CD4-positive, alpha-beta T cell treated with Interleukin-15 for 1 hour (primary cell): Measurements from ENCODE around the gene ALDH4A1.
"Not testable (repeated sequence)": the region's sequence is repeated elsewhere in the genome, so short reads cannot be mapped to it uniquely, and the experiment has no call there.

Experiments
- DNase-seq: peaks from one replicate; pipeline ENCODE4 v3.0.0-alpha.2; 2020

Gene ALDH4A1

DNA sequence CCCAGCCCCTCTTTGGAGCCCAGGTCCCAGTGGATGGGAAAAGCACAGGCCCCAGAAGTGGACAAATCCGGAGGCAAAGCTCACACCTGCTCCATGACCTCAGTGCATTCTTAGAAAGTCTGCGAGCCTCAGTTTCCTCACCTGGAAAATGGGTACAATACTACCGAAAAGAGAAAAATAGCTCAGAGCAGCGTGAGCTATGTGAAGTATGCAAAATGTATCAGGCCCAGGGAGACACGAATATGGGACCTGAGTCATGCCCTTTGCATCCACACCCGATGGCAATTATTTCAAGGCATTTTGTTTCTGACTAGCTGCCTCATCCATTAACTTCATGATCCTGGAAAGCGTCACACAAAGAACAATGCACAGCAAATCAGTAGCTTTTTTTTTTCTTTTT, 9.2 kb downstream of the ALDH4A1 start:
- no peak for DNase-seq

DNA sequence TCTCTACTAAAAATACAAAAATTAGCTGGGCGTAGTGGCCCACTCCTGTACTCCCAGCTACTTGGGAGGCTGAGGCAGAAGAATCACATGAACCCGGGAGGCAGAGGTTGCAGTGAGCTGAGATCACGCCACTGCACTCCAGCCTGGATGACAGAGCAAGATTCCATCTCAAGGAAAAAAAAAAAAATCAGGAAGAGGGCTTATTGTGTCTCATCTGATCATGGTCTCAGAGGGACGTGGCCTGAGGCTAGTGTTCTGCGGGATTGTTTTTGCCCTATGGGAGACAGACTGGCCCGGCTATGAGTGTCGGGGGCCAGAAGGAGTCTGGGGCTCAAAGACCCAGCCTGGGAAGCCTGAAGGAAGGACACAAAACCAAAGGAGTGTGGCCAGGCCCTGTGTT, 10.5 kb downstream of the ALDH4A1 start:
- DNase-seq = not testable (repeated sequence)

DNA sequence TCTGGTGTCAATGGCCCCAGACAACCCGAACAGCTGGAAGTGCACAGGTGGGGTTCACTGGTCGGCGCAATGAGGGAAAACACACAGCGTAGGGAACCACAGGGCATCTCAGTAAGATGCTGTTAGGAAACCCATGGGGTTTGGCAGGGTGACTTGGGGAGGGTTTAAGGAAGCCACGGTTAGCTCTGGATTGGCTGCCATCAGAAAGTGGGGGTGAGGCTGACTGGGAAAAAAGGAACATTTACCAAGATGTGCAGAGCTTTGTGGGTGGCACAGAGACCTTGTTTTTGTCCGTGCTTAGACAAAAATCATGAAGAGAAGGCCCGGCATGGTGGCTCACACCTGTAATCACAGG, 11.0 kb downstream of the ALDH4A1 start:
- no peak for DNase-seq

DNA sequence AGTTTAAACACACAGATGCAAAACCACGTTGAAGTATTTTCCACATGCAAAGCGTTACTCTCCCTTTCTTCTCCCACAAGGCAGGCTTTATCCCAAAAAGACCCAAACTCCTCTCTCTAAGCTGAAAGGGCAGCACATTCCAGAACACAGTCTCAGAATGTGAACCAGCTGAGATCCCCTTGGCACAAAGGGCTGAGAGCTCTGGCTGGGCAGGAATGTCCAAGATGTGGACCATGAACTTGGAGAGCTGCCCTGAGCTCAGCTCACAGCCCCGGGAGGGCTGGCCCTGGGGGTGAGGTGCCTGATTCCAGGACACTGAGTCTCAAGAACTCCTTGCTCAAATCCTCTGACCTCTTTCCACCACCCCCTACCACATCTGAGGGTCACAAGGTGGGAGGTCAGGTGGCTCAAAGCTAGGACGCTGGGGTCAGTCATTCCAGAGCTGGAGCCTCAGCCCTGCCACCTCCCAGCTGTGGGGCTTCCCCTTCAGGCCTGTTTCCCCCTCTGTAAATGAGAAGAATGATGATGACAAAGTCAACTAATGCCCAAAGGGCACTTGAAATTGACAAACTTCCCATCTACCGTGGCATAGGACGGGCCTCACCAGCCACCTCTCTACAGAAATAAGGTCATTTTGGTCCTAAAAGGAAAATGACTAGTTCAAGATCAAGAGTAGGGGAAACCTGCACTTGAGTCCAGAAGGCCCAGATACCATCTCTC, 11.5 kb downstream of the ALDH4A1 start:
- no peak for DNase-seq

DNA sequence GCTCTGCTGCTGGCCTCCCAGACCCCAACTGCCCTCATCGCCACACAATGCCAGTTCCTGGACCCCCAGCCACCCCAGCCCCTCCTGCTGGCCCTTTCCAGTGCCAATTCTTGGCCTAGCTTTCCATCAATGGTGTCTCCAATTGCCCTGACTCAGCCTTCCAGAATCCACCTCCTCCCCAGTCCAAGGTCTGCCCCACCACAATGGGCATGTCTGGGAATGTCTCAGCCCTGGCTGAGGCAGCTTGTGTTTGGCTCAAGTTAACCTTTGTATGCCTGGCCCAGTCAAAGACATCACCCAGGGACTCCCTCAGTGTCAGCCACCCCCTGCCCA, 16.4 kb downstream of the ALDH4A1 start:
- DNase-seq = no peak

DNA sequence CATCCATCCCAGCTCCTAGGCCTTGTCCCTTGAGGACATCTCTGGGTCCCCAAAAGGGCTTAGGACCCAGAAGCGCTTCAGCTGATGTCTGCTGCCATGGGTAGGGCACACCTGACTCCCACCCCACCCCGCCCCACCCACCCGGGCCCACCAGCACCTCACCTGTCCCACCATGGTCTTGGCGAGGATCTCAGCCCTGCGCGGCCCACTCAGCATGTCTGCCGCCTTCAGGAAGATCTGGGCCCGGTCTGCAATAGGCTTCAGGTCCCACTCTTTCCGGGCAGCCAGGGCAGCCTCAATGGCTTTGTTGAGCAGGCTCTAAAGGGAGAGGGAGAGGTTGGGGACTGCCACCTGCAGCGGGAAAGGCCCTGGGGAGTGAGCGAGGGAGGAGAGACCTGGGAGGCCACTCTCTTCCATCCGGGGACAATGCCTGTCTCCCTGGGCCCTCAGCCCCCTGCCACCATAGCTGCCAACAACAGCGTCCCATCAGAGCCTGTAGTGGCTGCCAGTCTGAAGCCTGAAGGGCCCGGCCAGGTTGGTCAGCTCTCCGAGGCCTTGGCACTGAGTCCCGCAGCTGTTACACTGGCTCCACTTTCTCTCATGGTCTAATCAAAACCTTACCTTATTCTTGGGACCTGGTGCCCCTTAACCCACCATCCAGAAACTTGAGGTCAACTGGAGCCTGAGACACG, 16.9 kb downstream of the ALDH4A1 start:
- DNase-seq = no peak

DNA sequence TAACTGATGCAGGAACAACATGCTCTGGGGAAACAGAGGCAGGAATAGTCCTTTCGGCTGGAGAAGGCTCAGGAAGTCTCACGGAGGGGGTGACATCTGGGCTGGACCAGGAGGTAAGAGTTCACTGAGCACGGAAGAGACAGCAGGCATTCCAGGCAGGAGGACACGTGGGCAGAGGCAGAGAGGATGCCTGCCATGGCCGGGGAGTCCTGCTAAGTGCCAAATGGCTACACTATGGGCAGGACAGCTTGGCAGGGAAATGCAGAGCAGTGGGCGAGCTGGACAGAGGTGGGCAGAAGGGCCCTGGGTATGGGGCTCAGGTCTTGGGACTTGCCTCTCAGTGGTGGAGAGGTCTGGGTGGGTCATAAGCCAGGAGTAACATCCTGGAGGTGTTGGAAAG, 17.6 kb downstream of the ALDH4A1 start:
- no peak for DNase-seq

DNA sequence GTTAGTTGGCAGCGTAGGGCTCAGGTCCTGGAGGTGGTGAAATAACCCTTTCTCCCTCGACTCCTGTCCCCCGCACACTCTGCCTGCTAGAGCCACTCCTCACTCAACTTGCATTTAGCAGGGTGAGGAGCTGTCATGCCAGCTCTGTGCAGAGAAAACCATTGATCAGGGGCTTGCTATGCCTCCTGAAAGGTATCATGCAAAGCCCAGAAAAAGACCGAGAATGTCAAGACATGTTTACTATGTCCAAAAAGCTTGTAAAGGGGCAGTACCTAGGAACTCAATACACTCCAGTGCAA, 18.0 kb downstream of the ALDH4A1 start:
- no peak for DNase-seq

DNA sequence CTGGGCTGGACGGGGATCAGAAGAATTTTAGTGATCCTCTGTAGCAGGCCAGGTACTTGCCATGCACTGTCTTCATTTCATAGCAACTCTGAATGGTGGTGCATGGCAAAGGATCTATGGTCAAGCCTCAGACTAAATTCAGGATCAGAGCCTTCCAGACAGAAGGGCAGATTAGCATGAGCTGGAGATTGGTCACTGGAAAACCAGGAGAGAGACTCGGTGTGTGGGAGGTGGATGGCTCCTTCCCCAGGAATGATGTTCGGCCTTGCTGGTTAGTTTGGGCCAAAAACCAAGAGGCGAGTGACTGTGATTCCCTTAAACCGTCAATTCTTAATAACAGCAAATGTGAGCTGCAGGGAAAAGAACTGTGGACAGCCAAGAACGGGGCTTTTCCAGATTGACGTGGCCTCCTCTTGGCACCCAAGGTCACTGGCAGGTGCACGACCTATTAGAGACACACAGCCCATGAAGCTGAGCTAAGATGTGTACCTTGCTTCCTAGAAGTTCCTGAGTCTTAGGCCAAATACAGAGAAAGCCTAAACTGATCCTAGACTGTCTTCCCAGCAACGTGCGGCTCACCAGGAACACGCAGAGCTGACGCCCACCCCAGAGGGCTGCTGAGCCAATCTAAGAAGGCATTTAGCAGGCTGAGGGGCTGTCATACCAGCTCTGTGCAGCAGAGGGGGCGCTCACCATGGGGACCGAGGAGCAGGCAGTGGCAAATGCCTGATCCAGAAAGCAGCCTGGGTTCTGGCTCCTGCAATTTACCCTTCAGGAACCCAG, 18.5 kb downstream of the ALDH4A1 start:
- DNase-seq = peak; percentile 62

DNA sequence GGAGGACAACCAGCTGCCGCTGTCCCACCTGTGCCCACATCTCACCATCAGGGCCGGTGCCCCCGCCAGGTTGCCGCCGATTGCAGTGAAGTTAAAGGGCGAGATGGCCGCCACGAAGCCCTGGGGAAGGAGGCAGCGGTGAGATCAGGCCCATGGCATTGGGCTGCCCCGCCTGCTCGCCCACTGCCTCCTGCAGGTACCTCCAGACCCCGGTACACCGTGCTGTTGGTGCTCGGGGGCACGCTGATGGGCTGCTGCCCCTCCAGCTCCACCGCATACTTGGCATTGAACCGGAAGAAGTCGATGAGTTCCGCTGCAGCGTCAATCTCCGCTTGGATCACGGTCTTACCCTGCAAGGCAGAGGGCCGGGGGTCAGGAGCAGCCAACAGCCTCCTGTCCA, 19.3 kb downstream of the ALDH4A1 start:
- DNase-seq = no peak

DNA sequence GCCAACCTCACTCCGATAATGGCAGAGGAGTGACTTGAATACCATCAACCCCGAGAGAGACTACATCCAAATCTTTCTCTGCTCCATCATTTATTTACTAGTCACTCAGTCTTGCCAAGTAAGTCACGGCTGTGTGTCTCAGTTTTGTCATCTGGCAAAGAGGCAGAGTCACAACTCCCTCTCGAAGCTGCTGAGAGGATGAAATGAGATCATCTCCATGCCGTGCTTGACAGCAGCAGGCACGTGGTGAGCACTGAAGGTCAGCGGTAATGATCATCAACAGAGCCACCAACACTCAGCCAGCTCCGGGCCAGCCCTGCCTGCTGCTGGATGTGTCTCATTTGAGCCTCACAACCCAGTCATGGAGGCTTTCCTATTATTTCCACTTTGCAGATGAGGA, 19.9 kb downstream of the ALDH4A1 start:
- no peak for DNase-seq

DNA sequence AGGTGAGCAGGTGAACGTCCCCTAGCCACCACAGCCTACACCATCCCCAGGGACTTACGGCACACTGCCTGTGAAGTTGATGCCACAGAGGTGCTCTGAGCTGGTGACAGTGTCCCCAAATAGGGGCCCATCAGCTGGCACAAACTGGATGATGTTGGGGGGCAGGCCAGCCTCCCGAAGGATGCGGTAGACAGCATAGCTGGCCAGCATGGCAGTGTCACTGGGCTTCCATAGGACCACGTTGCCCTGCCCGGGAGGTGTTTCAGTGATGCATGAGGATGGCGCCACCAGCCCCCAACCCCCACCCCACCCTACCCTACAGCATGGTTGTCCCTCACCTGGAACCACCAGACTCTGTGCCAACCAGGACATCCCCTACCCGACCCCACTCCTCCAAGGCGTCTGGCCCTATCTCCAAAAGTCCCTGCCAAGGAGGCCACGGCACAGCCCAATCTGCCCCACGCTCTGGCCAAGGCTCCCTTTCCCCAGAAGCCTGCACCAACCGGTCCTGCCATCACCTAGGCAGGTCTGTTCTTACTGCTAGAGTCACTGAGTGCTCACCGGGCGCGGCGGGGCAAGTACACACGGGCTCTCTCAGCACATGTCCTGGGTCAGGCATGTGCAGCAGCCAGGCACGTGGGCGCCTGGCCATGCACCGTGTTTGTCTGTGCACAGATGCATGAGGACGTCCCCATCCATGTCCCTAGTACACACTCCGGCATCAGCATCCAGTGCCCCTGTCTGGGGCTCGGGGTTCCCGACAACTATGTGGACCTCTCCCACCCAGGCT, 20.5 kb downstream of the ALDH4A1 start:
- no peak for DNase-seq

DNA sequence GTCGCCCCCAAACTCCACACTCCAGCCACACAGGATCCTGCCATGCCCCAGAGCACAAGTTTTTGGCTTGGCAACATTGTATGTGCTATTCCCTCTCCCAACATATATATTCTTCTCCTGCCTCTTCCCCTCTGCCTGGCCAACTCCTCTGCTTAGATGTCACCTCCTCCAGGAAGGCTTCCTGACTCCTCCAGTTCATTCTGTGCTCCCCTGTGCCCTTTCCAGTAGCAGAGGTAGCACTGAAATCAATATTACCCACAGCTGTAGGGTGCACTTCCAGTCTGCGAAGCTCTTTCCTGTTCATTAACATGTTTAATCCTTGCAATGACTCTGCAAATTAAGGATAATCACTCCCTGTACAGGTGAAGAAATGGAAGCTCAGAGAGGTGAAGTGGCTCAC, 21.2 kb downstream of the ALDH4A1 start:
- DNase-seq = no peak

DNA sequence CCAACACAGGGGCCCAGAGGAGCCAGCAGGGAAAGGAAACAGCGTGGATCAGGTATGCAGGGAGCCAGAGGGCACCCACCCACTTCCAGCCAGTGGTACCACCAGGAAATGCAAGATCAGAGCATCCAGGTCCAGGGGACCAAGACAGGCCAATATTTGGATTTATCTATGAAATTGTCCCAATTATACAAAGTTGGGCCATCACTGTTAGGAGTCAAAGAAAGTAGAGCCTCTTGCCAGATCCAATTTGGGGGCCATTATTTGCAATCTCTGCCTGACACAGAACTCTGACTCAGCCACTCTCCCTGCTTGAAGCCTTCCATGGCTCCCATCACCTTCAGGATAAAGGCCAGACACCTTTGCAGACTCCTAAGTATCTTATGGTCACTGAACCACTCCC, 21.8 kb downstream of the ALDH4A1 start:
- no peak for DNase-seq

DNA sequence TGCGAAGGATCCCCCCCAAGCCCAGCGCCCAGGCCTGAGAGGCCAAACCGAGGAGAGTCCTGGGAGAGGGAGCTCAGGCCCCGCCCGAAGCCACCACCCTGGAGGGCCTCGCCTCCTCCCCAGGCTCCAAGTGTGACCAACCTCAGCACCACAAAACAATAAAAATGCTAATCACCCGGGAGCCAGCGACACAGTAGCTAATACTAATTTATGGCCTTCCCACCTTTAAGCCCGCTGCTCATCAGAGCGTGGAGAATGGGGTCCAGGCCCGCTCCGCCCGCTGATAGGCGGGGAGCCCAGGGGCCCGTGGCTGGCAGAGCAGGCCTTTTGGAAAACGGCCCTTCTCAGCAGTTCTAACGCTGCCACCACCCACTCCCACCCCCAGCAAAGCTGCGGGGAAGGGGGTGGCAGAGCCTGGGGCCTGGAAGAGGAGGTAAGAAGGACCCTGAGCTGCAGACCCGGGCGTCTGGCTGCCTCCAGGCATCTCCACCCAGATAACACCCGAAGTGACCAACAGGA, 22.5 kb downstream of the ALDH4A1 start:
- no peak for DNase-seq

DNA sequence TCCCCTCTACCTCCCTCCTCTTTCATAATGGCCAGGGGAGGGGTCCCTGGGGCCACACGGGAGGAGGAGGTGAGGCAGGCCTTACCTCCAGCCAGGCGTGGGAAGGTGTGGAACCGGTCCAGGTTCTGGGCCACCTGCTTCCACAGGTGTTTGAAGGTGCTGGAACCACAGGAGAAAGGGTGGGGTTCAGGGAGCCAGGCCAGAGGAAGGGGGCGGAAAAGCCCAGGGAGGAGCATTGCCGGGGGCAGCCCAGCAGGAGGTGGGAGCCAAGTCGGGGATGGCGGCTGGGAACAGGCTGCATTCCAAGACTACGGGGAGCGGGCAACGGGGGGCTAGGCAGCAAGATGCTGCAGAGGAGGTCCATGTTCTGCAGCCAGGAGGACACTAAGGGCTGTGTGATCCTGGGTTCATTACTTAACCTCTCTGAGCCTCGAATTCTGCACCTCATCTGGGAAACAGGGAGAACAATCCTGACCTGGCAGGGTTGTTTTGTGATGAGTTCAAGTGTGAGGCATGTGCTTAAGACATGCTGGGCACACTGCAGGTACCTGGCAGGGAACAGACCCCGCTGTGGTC, 23.1 kb downstream of the ALDH4A1 start:
- no peak for DNase-seq

DNA sequence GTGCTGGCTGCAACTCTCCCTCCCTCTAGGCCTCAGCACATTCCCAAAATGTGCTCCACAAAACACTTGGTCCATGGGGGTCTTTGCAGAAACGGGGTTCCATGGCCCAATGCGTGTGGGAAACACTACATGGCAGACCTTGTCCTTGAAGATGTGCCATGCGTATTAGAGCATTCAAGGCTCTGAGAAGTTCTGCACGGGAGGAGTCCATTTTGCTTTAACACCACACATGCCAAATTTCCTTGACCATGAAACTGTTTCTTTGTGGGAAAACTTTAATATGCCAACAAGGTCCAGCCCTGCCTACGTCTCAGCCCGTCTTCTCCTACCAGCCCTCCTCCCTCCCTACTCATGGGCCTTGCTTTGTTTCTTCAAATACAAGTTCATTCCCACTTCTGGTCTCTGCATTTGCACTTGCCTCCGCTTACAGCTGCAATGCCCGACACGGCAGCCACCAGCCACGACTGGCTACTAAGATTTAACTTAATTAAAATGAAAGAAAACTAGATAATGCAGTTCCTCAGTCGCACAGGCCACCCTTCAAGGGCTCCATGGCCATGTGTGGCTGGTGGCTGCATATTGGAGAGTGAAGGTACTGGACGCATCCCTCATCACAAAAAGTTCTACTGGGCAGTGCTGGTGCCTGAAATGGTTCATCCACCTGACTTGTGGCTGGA, 23.7 kb downstream of the ALDH4A1 start:
- no peak for DNase-seq

DNA sequence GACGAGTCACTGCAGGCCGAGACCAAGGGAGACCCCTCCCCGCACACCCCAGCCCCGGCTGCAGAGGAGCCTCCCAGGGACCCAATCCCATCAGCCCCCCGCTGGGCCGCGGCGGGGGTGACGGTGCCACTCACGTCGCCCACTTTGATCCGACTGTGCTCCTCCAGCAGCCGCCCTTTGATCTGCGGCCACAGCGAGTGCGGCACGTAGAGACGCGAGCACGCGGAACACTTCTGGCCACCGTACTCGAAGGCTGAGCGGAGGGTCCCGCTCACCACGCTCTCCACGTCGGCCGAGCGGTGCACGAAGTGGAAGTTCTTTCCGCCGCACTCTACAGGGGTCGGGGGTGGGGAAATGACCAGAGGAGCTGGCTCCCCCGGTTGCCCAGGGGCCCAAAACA, 25.1 kb downstream of the ALDH4A1 start:
- DNase-seq = no peak

DNA sequence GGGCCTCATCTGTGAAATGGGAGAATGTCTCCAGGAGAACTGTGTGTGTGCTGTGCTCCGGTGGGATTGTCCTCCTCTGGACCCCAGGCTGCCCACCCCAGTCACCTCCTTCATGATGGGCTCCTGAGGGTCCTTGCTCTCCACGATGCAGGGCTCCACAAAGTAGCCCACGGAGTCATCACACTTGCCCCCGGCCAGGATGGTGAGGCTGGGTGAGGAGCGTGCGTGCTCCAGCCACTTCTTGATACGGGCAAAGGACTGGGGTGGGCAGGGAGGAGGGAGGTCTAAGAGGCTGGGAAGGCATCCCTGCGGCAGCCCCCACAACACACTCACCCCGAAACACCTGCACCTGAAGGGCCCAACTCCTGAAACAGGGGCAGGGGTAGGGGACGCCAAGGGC, 26.1 kb downstream of the ALDH4A1 start:
- DNase-seq = no peak

DNA sequence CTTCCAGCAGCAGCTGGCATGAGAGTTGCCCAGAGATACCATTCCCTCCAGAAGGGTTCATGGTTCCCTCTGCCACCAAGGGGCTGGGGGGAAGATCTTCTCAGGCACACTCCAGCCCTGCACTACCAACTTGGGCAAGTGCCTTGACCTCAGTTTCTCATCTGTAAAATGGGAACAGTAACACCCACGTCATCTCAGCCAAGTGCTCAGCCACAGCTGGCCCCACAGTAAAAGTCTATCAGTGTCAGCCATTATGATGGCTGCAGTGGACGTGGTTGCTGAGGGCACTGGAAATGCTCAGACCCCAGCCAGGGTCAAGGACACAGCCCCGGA, 26.6 kb downstream of the ALDH4A1 start:
- no peak for DNase-seq

DNA sequence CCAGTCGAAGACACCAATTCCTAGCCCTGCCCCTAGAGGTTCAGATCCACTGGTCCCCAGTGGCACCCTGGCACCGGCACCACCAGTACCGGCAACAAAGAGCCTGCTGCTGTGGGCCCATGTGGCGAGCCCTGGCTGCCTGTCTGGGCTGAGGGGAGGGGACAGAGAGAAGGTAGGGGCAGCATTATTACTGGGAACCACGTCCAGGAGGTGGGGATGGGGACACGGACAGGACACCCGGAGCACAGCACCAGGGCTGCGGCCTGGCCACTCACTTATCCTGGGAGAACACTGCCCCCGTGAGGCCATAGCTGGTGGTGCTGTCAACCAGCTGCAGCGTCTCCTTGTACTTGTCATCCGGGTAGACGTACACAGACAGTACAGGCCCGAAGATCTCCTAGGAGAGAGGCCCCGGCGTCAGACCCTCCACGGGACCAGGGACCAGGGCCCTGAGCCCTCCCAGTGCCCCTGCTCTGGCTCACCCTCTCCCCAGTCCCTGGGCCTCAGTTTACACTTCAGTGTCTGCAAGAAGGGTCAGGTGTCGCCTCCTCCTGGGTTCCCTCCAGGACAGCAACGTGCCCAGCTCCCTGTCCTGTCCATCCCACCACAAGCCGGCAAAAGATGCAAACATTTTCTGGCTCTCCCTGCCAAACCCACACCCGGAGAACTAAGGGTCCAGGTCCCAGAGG, 27.1 kb downstream of the ALDH4A1 start:
- peak; percentile 56 for DNase-seq

DNA sequence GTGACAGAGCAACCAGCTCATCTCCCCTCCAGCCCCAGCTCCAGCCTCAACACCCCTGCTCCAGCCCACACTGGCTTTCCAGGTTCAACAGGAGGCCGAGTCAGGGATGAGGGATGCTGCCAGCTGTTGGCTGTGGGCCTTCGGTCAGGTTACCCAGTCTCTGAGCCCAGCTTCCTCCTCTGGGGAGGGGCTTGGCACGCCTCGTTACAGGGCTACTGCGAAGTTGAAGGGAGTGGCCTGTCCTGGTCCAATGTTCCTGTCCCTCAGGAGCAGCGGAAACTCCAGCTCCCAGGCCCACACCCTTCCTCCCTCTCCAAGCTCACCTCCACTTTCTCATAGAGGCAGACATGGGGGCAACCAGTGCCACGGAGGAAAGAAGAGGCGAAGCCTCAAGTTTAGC, 27.8 kb downstream of the ALDH4A1 start:
- no peak for DNase-seq
